PC-9 (cell line): ENCODE results near the gene FRMD6. TPM values are rescaled to one million over a fixed set of nuclear protein-coding genes. Genes with fewer than 3 reads are reported as not detected.
A peak's percentile ranks its signal among the peaks of the same experiment; 100 is the strongest.
"Not testable (repeated sequence)": the region's sequence is repeated elsewhere in the genome, so short reads cannot be mapped to it uniquely, and the experiment has no call there.

Experiments
- BruUV-seq: library from RNA; stranded (reverse); fragments of 400-500 nt; replicated peaks from 2 replicates; lab custom pipeline; 2021; lab: Mats Ljungman, UMichigan
- CTCF ChIA-PET: fragments of 300-600 bp; sonication (Branson Sonifier 250); formaldehyde crosslinking; loops from one replicate; lab custom pipeline; 2022; ENCODE audit warnings: antibody characterized with exemption; lab: Charles Lee
- POLR2A ChIA-PET: fragments of 300-600 bp; sonication (Branson Sonifier 250); formaldehyde crosslinking; loops from one replicate; lab custom pipeline; 2022; ENCODE audit warnings: antibody characterized with exemption; ENCODE audit not compliant: unreplicated experiment; lab: Charles Lee
- DNase-seq, 2 experiments: peaks; one replicate each; pipeline versions ENCODE4 v3.0.0 to v3.0.0-alpha.2; 2015 to 2022; ENCODE audit warnings: mixed read lengths in 1 of 2
- H2AFZ ChIP-seq: fragments of 200-600 bp; sonication (generic); 2 replicates; pipeline ENCODE4 v1.8.1; 2017; ENCODE audit warnings: antibody characterized with exemption
- H3F3A ChIP-seq: fragments of 200-600 bp; sonication (generic); 2 replicates; pipeline ENCODE4 v1.8.1; 2017; ENCODE audit warnings: antibody characterized with exemption, mild to moderate bottlenecking, low read depth; ENCODE audit not compliant: insufficient read depth
- H3K27ac ChIP-seq: fragments of 200-600 bp; sonication (generic); 2 replicates; pipeline ENCODE4 v1.6.1; 2016; ENCODE audit warnings: mixed run types
- H3K27me3 ChIP-seq: fragments of 200-600 bp; sonication (generic); 2 replicates; pipeline ENCODE4 v1.6.1; 2016; ENCODE audit warnings: low read depth, mixed run types; ENCODE audit not compliant: insufficient read depth
- H3K36me3 ChIP-seq: fragments of 200-600 bp; sonication (generic); 2 replicates; pipeline ENCODE4 v1.6.1; 2016; ENCODE audit warnings: low read depth, mixed run types
- H3K4me1 ChIP-seq: fragments of 200-600 bp; sonication (generic); replicated peaks from 2 replicates; pipeline ENCODE4 v1.6.1; 2016; ENCODE audit warnings: mixed run types; ENCODE audit not compliant: insufficient read depth
- H3K4me2 ChIP-seq: fragments of 200-600 bp; sonication (generic); 2 replicates; pipeline ENCODE4 v1.6.1; 2017; ENCODE audit warnings: mixed run types
- H3K4me3 ChIP-seq: fragments of 200-600 bp; sonication (generic); 2 replicates; pipeline ENCODE4 v1.6.1; 2016; ENCODE audit warnings: mixed run types
- H3K79me2 ChIP-seq: fragments of 200-600 bp; sonication (generic); 2 replicates; pipeline ENCODE4 v1.6.1; 2017; ENCODE audit warnings: low read depth, mixed run types
- H3K9me2 ChIP-seq: fragments of 200-600 bp; sonication (generic); 2 replicates; pipeline ENCODE4 v1.8.1; 2017; ENCODE audit warnings: mild to moderate bottlenecking; ENCODE audit not compliant: insufficient read depth
- H3K9me3 ChIP-seq: fragments of 200-600 bp; sonication (generic); 2 replicates; pipeline ENCODE4 v1.8.1; 2016; ENCODE audit warnings: low read depth; ENCODE audit not compliant: insufficient read depth
- H4K20me1 ChIP-seq: fragments of 200-600 bp; sonication (generic); 2 replicates; pipeline ENCODE4 v1.8.1; 2017; ENCODE audit not compliant: insufficient read depth
- EZH2 ChIP-seq: fragments of 200-600 bp; sonication (generic); IDR thresholded peaks from 2 replicates; pipeline ENCODE4 v1.8.0; 2017; ENCODE audit warnings: antibody characterized with exemption, low read depth
- intact Hi-C: fragments of 100-400 bp; cut with micrococcal nuclease; formaldehyde crosslinking; loops from one replicate; pipeline ENCODE4 v1.10.0; 2022; ENCODE audit not compliant: unreplicated experiment
- total RNA-seq: library from RNA; stranded (reverse); gene quantifications from 2 replicates; pipeline ENCODE4 v1.2.3, GENCODE V29; 2021
- TF ChIP-seq, protein P1 (sequence below): fragments of 200-600 bp; sonication (generic); conservative IDR thresholded peaks from 2 replicates; pipeline ENCODE4 v1.6.1; 2017; ENCODE audit warnings: mixed run types, antibody characterized with exemption, mild to moderate bottlenecking, moderate library complexity

The FRMD6 gene
- total RNA-seq, 1 experiment from 2014 or later, result 42.9 TPM

DNA sequence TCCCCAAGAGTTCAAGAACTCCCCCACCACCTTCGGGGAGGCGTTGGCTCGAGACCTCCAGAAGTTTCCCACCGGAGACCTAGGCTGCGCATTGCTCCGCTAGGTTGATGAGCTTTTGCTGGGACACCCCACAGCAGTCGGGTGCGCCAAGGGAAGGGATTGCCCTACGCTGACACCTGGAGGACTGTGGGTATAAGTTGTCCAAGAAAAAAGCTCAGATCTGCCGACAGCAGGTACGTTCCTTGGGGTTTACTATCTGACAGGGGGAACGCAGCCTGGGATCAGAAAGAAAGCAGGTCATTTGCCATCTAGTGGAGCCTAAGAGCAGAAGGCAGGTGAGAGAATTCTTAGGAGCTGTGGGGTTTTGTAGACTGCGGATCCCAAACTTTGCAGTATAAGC is 98.8 kb downstream of the FRMD6 start:
- Histone ChIP-seq H3K4me3 (no peak overlapping the region), H3F3A (peaks cover 8% of the 10 kb centered on the region; the same call in 1 of the 2 replicates), H3K4me1 (peaks cover 11% of the 10 kb centered on the region), H3K27ac (no peak overlapping the region), H3K79me2 (no peaks in the 10 kb centered on the region), H3K27me3 (no peaks in the 10 kb centered on the region), H2AFZ (no peak overlapping the region), H3K9me2 (no peaks in the 10 kb centered on the region), H3K36me3 (no peaks in the 10 kb centered on the region), H3K9me3 (no peaks in the 10 kb centered on the region), H3K4me2 (no peak overlapping the region), H4K20me1 (no peaks in the 10 kb centered on the region)
- POLR2A ChIA-PET, result no interaction called here
- TF ChIP-seq, protein P1, sequence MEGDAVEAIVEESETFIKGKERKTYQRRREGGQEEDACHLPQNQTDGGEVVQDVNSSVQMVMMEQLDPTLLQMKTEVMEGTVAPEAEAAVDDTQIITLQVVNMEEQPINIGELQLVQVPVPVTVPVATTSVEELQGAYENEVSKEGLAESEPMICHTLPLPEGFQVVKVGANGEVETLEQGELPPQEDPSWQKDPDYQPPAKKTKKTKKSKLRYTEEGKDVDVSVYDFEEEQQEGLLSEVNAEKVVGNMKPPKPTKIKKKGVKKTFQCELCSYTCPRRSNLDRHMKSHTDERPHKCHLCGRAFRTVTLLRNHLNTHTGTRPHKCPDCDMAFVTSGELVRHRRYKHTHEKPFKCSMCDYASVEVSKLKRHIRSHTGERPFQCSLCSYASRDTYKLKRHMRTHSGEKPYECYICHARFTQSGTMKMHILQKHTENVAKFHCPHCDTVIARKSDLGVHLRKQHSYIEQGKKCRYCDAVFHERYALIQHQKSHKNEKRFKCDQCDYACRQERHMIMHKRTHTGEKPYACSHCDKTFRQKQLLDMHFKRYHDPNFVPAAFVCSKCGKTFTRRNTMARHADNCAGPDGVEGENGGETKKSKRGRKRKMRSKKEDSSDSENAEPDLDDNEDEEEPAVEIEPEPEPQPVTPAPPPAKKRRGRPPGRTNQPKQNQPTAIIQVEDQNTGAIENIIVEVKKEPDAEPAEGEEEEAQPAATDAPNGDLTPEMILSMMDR, result no peak
- no peak for TF ChIP-seq EZH2
- DNase-seq, result no peak
- intact Hi-C loops, result no loop called here
- CTCF ChIA-PET, result interaction anchor here (0.6 kb wide), 1 partner anchor 469 kb away, joined by 5 read pairs; no protein-coding TSS in a partner anchor
- no TSS peak for BruUV-seq

DNA sequence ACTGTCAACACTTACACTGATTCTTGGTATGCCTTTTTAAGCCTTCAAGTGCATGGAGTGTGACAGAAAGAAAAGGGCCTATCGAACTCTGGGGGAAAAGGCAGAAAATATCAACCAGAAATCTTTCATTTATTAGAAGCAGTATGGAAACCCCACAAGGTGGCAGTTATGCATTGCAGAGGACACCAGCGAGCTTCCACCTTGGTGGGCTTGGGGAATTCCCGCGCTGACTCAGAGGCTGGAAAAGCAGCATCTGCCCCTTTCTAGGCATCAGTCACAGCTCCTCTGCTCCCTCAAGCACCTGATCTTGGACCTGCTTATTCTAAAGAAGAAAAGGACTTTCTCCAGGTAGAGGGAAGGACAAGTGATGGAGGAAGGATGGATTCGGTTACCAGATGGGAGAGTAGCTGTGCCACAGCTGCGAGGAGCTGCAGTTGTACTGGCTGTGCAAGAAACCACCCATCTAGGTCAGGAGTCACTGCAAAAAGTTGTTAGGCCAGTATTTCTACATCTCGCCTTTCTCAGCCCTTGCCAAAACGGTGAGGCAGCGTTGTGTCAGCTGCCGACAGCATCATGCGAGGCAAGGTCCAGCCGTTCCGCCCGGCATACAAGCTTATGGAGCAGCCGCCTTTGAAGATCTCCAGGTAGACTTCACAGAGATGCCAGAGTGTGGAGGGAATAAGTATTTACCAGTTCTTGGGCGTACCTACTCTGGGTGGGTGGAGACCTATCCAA is 100.1 kb downstream of the FRMD6 start:
- H3K27me3 ChIP-seq, H3K9me2 ChIP-seq, H3K36me3 ChIP-seq, H3K9me3 ChIP-seq, BruUV-seq, POLR2A ChIA-PET, H2AFZ ChIP-seq, H4K20me1 ChIP-seq, H3F3A ChIP-seq, intact Hi-C loops, H3K79me2 ChIP-seq: not testable (repeated sequence)
- H3K4me3 ChIP-seq, result peak overlapping the region; percentile 24; the same call in 1 of the 2 replicates
- peak overlapping the region; percentile 66 for H3K4me2 ChIP-seq
- DNase-seq, result peak; percentile 83 to 90
- peak overlapping the region; percentile 51; the same call in 1 of the 2 replicates for H3K27ac ChIP-seq
- CTCF ChIA-PET, result interaction anchor here (1.1 kb wide), 1 partner anchor 468 kb away, joined by 4 read pairs; no protein-coding TSS in a partner anchor
- H3K4me1 ChIP-seq, result peaks cover 11% of the 10 kb centered on the region

DNA sequence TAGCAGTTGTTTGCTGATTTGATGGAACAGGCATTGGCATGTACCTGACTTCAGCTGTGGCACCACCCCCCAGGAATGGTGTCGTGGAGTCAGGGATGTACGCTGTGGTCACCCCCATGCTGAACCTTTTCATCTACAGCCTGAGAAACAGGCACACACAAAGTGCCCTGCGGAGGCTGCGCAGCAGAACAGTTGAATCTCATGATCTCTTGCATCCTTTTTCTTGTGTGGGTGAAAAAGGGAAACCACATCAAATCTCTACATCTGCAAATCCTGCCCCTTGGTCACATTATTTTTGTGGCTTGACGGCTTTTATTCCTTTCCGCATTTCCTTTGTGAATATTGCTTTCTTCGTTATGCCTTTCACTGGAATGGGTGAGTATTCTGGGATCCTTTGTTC is 106.0 kb downstream of the FRMD6 start:
- intact Hi-C loops, H3F3A ChIP-seq, H3K27me3 ChIP-seq, H3K4me3 ChIP-seq, H3K36me3 ChIP-seq, POLR2A ChIA-PET, H3K9me2 ChIP-seq, H4K20me1 ChIP-seq, H3K79me2 ChIP-seq, DNase-seq, H3K9me3 ChIP-seq, BruUV-seq, H3K4me1 ChIP-seq, H2AFZ ChIP-seq, H3K4me2 ChIP-seq, CTCF ChIA-PET, H3K27ac ChIP-seq: not testable (repeated sequence)

DNA sequence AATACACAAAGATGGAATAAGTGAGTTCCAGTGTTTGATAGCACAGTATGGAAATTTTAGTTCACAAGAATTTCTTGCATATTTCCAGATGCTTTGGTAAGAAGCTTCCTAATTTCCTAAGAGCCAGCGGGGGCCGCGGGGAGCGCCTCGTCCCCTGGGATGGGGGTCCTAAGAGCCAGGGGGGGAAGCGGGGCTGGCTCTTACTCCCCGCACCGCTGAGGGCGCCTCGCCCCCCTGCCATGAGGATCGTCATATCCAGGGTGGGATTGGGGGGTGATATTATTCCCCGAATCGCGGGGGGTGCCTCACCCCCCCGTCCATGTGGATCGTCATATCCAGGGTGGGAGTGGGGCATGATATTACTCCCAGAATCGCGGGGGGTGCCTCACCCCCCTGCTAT is 108.2 kb downstream of the FRMD6 start:
- TF ChIP-seq, protein P1, result no peak
- no peak for TF ChIP-seq EZH2
- POLR2A ChIA-PET, result no interaction called here

DNA sequence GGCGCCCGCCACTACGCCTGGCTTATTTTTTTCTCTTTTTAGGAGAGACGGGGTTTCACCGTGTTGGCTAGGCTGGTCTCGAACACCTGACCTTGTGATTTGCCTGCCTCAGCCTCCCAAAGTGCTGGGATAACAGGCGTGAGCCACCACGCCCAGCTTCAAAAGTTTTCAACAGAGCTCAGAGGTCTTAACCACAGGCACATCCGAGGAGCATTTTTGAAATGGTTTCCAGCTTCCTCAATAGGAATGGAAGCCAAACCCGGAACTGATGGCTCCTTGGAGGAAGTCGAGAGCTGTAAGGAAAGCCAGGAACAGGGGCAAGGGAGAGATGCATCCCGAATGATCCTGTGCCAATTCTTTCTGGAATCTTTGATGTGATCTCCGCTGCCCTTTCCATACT is 114.0 kb downstream of the FRMD6 start:
- H3K27ac ChIP-seq, CTCF ChIA-PET, H3K9me2 ChIP-seq, H3K4me2 ChIP-seq, intact Hi-C loops, POLR2A ChIA-PET, H2AFZ ChIP-seq, H3K4me1 ChIP-seq, H3F3A ChIP-seq, H3K27me3 ChIP-seq, H3K4me3 ChIP-seq, H3K79me2 ChIP-seq, BruUV-seq, DNase-seq, H3K36me3 ChIP-seq, H3K9me3 ChIP-seq, H4K20me1 ChIP-seq: not testable (repeated sequence)

More for the DNA sequence above, 108.2 kb downstream of the FRMD6 start:
- no peak overlapping the region for H3K4me2 ChIP-seq
- DNase-seq, result no peak
- no peaks in the 10 kb centered on the region for H3K79me2 ChIP-seq
- no peaks in the 10 kb centered on the region for H4K20me1 ChIP-seq
- no peak overlapping the region for H2AFZ ChIP-seq
- H3K27ac ChIP-seq, result no peak overlapping the region
- H3K9me2 ChIP-seq, result no peaks in the 10 kb centered on the region
- no peak overlapping the region for H3K4me3 ChIP-seq
- BruUV-seq, result no TSS peak
- no peaks in the 10 kb centered on the region for H3K36me3 ChIP-seq
- H3K4me1 ChIP-seq, result no peaks in the 10 kb centered on the region
- no peaks in the 10 kb centered on the region for H3K9me3 ChIP-seq
- CTCF ChIA-PET, result no interaction called here
- intact Hi-C loops, result no loop called here
- H3F3A ChIP-seq, result no peaks in the 10 kb centered on the region
- H3K27me3 ChIP-seq, result no peaks in the 10 kb centered on the region

DNA sequence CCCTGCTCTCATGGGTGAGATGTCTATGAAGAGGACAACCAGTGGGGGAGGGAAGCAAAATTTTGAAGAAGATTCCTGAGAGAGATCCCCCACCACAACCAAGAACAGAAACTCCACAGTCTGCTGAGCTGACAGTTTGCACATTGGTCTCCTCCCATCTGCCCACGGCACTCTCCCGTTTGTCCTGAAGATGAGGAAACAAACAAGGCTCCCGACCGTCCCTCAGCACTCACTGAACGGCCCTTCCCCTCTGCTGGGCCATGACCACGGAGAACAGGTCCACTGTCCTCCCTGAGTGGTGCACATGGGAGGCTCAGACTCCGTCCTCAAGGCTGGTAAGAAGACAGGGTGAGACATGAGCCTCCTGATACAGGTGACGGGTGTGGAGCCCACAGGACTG is 114.9 kb downstream of the FRMD6 start:
- H3K9me3 ChIP-seq, H3F3A ChIP-seq, H3K27ac ChIP-seq, H2AFZ ChIP-seq, H3K4me3 ChIP-seq, H3K4me1 ChIP-seq, H3K4me2 ChIP-seq, H4K20me1 ChIP-seq, POLR2A ChIA-PET, H3K27me3 ChIP-seq, intact Hi-C loops, BruUV-seq, H3K36me3 ChIP-seq, H3K9me2 ChIP-seq, DNase-seq, H3K79me2 ChIP-seq, CTCF ChIA-PET: not testable (repeated sequence)
